Measurements from ENCODE around the gene MAP3K4.

DNA sequence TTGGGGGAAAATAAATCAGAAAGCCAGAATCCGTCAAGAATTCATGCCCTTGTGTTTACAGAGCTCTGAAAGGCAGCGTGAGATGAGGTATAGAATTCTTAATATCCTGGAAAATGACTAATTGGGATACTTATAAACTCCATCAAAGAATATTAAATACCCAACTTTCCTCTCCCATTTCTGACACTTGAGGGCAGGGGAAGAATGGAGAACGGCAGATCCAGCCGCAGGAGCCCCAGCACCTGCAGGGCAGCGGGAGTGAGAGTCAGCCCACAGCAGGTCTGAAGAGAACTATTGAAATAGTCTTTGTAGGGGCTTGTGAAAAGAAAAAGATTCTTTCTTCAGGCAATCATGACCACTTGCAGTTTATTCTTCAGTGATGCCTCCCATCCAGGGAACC, 175.1 kb downstream of the MAP3K4 start:
- TF ChIP-seq TAF1 (IDR thresholded peaks at IDR 0.05; ENCODE audit: borderline replicate concordance, low read depth, low read length) (no peak), POLR2A (IDR thresholded peaks at IDR 0.05; ENCODE audit: low read depth, low read length) (no peak), POLR2AphosphoS5 (IDR thresholded peaks at IDR 0.05; ENCODE audit: low read depth, low read length) (no peak)

Measured in GM12892 (cell line).